Mesenchymal stem cell (in vitro differentiated cells and primary cell): ENCODE results near the gene RPH3AL.
"Not testable (repeated sequence)": the region's sequence is repeated elsewhere in the genome, so short reads cannot be mapped to it uniquely, and the experiment has no call there.

Experiments
- DNase-seq: peaks from one replicate; pipeline ENCODE4 v3.0.0-alpha.2; 2013
- H2AFZ ChIP-seq: one replicate; pipeline ENCODE4 v1.6.1; 2013; ENCODE audit warnings: low read depth, mild to moderate bottlenecking, control low read depth, inconsistent platforms, low read length, moderate library complexity
- H2AK5ac ChIP-seq: 2 replicates; pipeline ENCODE4 v1.6.1; 2013; ENCODE audit warnings: low read length, moderate library complexity, mild to moderate bottlenecking, inconsistent platforms; ENCODE audit not compliant: severe bottlenecking
- H2BK120ac ChIP-seq: one replicate; pipeline ENCODE4 v1.6.1; 2013; ENCODE audit warnings: low read depth, mild to moderate bottlenecking, inconsistent platforms, low read length, moderate library complexity
- H2BK12ac ChIP-seq, 2 experiments: one replicate each; pipeline ENCODE4 v1.6.1; 2013; ENCODE audit warnings: inconsistent platforms in 2 of 2, low read length in 2 of 2, mild to moderate bottlenecking in 2 of 2, moderate library complexity in 2 of 2, control low read depth in 1 of 2
- H2BK15ac ChIP-seq: one replicate; pipeline ENCODE4 v1.6.1; 2013; ENCODE audit warnings: mild to moderate bottlenecking, low read depth, inconsistent platforms; ENCODE audit not compliant: poor library complexity, severe bottlenecking
- H2BK5ac ChIP-seq: 2 replicates; pipeline ENCODE4 v1.6.1; 2013; ENCODE audit warnings: low read depth, mild to moderate bottlenecking, low read length, control low read depth, inconsistent platforms; ENCODE audit not compliant: poor library complexity, severe bottlenecking
- H3K14ac ChIP-seq, 2 experiments: one replicate each; pipeline ENCODE4 v1.6.1; 2013; ENCODE audit warnings: inconsistent platforms in 2 of 2, low read length in 2 of 2, control low read depth in 1 of 2, mild to moderate bottlenecking in 1 of 2, moderate library complexity in 1 of 2
- H3K18ac ChIP-seq, 2 experiments: one replicate each; pipeline ENCODE4 v1.6.1; 2013; ENCODE audit warnings: inconsistent platforms in 2 of 2, low read length in 2 of 2, control low read depth in 1 of 2, low read depth in 1 of 2, mild to moderate bottlenecking in 1 of 2
- H3K23ac ChIP-seq, 2 experiments: one replicate each; pipeline ENCODE4 v1.6.1; 2013; ENCODE audit warnings: inconsistent platforms in 2 of 2, low read length in 2 of 2, mild to moderate bottlenecking in 2 of 2, moderate library complexity in 2 of 2, control low read depth in 1 of 2
- H3K27ac ChIP-seq: 2 replicates; pipeline ENCODE4 v1.5.1; 2013; ENCODE audit warnings: mild to moderate bottlenecking, moderate library complexity, low read length, control low read depth, inconsistent platforms; ENCODE audit not compliant: poor library complexity, severe bottlenecking
- H3K27me3 ChIP-seq, 2 experiments: 2 replicates each; pipeline versions ENCODE4 v1.6.1 to v1.7.0; 2013; ENCODE audit warnings: low read length in 2 of 2, mild to moderate bottlenecking in 2 of 2, moderate library complexity in 2 of 2, control low read depth in 1 of 2, inconsistent platforms in 1 of 2; ENCODE audit not compliant: control insufficient read depth in 1 of 2, insufficient read depth in 1 of 2
- H3K36me3 ChIP-seq, 2 experiments: 2 replicates each; pipeline versions ENCODE4 v1.6.1 to v1.7.0; 2013; ENCODE audit warnings: low read length in 2 of 2, control low read depth in 1 of 2, inconsistent platforms in 1 of 2, low read depth in 1 of 2, mild to moderate bottlenecking in 1 of 2; ENCODE audit not compliant: insufficient read depth in 2 of 2, control insufficient read depth in 1 of 2
- H3K4ac ChIP-seq, 2 experiments: one replicate each; pipeline ENCODE4 v1.6.1; 2013; ENCODE audit warnings: inconsistent platforms in 2 of 2, low read length in 2 of 2, mild to moderate bottlenecking in 2 of 2, moderate library complexity in 2 of 2, control low read depth in 1 of 2, low read depth in 1 of 2
- H3K4me1 ChIP-seq: 2 replicates; pipeline ENCODE4 v1.6.1; 2013; ENCODE audit warnings: low read depth, low read length, control low read depth; ENCODE audit not compliant: control insufficient read depth, insufficient read depth
- H3K4me2 ChIP-seq: 2 replicates; pipeline ENCODE4 v1.6.1; 2013; ENCODE audit warnings: low read length, mild to moderate bottlenecking, inconsistent platforms; ENCODE audit not compliant: poor library complexity, severe bottlenecking
- H3K4me3 ChIP-seq, 2 experiments: 2 replicates each; pipeline versions ENCODE4 v1.5.1 to v1.7.0; 2013; ENCODE audit warnings: low read length in 2 of 2, mild to moderate bottlenecking in 2 of 2, control low read depth in 1 of 2, low read depth in 1 of 2; ENCODE audit not compliant: insufficient read depth in 1 of 2
- H3K79me1 ChIP-seq: replicated peaks from 2 replicates; pipeline ENCODE4 v1.6.1; 2013; ENCODE audit warnings: mild to moderate bottlenecking, control low read depth, low read length, inconsistent platforms; ENCODE audit not compliant: poor library complexity, severe bottlenecking
- H3K9ac ChIP-seq: 2 replicates; pipeline ENCODE4 v1.7.0; 2013; ENCODE audit warnings: mild to moderate bottlenecking, low read length, moderate library complexity
- H3K9me3 ChIP-seq: 2 replicates; pipeline ENCODE4 v1.7.0; 2013; ENCODE audit warnings: mild to moderate bottlenecking, low read length; ENCODE audit not compliant: control insufficient read depth
- H4K8ac ChIP-seq: one replicate; pipeline ENCODE4 v1.6.1; 2013; ENCODE audit warnings: inconsistent platforms, mild to moderate bottlenecking, low read length, moderate library complexity
- H4K91ac ChIP-seq: one replicate; pipeline ENCODE4 v1.6.1; 2013; ENCODE audit warnings: mild to moderate bottlenecking, low read length, inconsistent platforms
- WGBS: methylation state at CpG from one replicate; pipeline ENCODE4 v1.1.7; 2013; ENCODE audit warnings: mixed read lengths; 5-methylcytosine and 5-hydroxymethylcytosine counted together

Gene RPH3AL

GRCh38 chr17:373613-374230 is 21.1 kb upstream of the RPH3AL start:
- no peak overlapping the region for H4K8ac ChIP-seq
- H3K36me3 ChIP-seq = no peaks in the 10 kb centered on the region
- H2BK12ac ChIP-seq = no peak overlapping the region
- no peak overlapping the region for H2BK120ac ChIP-seq
- H3K27me3 ChIP-seq = peaks cover 0 to 11% of the 10 kb centered on the region in 2 experiments
- H2BK15ac ChIP-seq = no peak overlapping the region
- no peaks in the 10 kb centered on the region for H3K9me3 ChIP-seq
- H3K4ac ChIP-seq = no peak overlapping the region
- H2AK5ac ChIP-seq = no peak overlapping the region
- no peak overlapping the region for H2BK5ac ChIP-seq
- no peak overlapping the region for H3K18ac ChIP-seq
- H3K14ac ChIP-seq = no peak overlapping the region
- H3K4me2 ChIP-seq = no peak overlapping the region
- H2AFZ ChIP-seq = no peak overlapping the region
- H3K23ac ChIP-seq = no peak overlapping the region
- WGBS = 72% methylated on average over 7 of the region's 7 CpGs
- no peak overlapping the region for H3K4me3 ChIP-seq
- DNase-seq = no peak
- H4K91ac ChIP-seq = no peak overlapping the region
- H3K27ac ChIP-seq = no peak overlapping the region
- no peaks in the 10 kb centered on the region for H3K79me1 ChIP-seq
- no peak overlapping the region for H3K9ac ChIP-seq
- H3K4me1 ChIP-seq = peaks cover 6% of the 10 kb centered on the region

DNA sequence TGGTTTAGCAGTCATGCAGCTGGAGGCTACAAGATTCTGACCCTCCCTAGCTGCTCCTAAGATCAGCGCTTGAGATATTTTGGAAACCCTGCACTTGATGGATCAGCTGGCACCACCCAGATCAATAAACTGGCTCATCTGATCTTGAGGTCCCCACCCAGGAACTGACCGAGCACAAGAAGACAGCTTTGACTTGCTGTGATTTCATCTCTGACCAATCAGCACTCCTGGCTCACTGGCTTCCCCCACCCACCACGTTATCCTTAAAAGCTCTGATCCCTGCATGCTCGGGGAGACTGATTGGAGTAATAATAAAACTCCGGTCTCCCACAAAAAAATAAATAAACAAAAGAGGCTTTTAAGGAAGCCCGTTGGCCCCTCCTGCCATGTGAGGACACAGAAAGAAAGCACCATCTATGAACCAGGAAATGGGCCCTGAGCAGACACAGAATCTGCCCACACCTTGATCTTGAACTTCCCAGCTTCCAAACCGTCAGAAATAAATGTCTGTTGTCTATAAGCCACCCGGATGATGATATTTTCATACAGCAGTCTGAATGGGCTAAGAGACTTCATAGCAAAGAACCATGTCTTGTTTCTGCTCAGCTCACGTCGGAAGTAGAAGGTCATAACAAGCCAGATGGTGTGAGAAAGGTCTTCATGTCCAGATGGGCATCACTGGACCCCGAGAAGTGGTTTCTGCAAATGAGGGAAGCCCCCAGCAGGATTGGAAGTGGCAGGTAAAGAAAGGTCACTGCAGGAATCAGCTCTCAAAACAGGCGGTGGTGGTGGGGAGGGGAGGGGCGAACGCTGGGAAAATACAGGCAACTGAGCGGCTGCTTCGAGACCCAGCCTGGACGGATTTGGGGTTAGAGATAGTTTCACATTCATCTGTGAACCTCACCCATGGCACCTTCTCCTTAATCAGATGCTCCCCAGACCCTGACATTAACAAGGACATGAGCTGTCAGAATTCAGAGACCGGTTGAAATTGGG is 19.8 kb upstream of the RPH3AL start:
- Histone ChIP-seq H2AK5ac (no peak overlapping the region), H2BK5ac (no peak overlapping the region), H3K27me3 (peaks cover 0 to 3% of the 10 kb centered on the region in 2 experiments), H3K4me2 (no peak overlapping the region), H2BK120ac (no peak overlapping the region), H4K8ac (no peak overlapping the region), H3K4me3 (no peak overlapping the region), H2BK15ac (no peak overlapping the region), H3K18ac (no peak overlapping the region), H2BK12ac (no peak overlapping the region), H3K14ac (no peak overlapping the region), H3K9ac (no peak overlapping the region), H2AFZ (no peak overlapping the region), H3K4me1 (peaks cover 6% of the 10 kb centered on the region), H3K23ac (no peak overlapping the region), H4K91ac (no peak overlapping the region), H3K9me3 (peaks cover 9% of the 10 kb centered on the region), H3K36me3 (peaks cover 0 to 2% of the 10 kb centered on the region in 2 experiments), H3K27ac (no peak overlapping the region), H3K4ac (no peak overlapping the region), H3K79me1 (no peaks in the 10 kb centered on the region)
- 76% methylated on average over 16 of the region's 18 CpGs for WGBS
- DNase-seq = peak; percentile 40

GRCh38 chr17:371583-371982 is 19.0 kb upstream of the RPH3AL start:
- Histone ChIP-seq H3K79me1 (no peaks in the 10 kb centered on the region), H3K23ac (no peak overlapping the region), H3K4ac (no peak overlapping the region), H3K9me3 (peaks cover 9% of the 10 kb centered on the region), H3K4me2 (no peak overlapping the region), H2BK5ac (no peak overlapping the region), H3K4me1 (peaks cover 7% of the 10 kb centered on the region), H3K36me3 (peaks cover 0 to 2% of the 10 kb centered on the region in 2 experiments), H3K27me3 (peaks cover 0 to 2% of the 10 kb centered on the region in 2 experiments), H2AFZ (no peak overlapping the region), H2AK5ac (no peak overlapping the region), H3K27ac (no peak overlapping the region), H3K9ac (no peak overlapping the region), H2BK120ac (no peak overlapping the region), H3K4me3 (no peak overlapping the region), H4K8ac (no peak overlapping the region), H2BK12ac (no peak overlapping the region), H3K18ac (no peak overlapping the region), H4K91ac (peak overlapping the region; percentile 46), H3K14ac (no peak overlapping the region), H2BK15ac (no peak overlapping the region)
- DNase-seq = no peak
- WGBS = 93% methylated on average over 13 of the region's 13 CpGs

DNA sequence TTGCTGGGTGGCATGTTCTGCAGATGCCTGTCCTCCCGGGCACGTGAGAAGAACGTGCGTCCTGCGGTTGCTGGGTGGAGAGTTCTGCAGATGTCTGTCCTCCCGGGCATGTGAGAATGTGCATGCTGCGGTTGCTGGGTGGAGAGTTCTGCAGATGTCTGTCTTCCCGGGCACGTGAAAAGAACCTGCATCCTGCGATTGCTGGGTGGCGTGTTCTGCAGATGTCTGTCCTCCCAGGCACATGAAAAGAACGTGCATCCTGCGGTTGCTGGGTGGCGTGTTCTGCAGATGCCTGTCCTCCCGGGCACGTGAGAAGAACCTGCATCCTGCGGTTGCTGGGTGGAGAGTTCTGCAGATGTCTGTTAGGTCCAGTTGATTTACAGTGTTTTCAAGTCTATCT is 15.0 kb upstream of the RPH3AL start:
- H3K4me2 ChIP-seq, H2BK5ac ChIP-seq, H3K9ac ChIP-seq, H3K4me1 ChIP-seq, H2BK12ac ChIP-seq, H3K18ac ChIP-seq, H3K36me3 ChIP-seq, H4K8ac ChIP-seq, H3K9me3 ChIP-seq, H3K14ac ChIP-seq, H2AK5ac ChIP-seq, H3K4ac ChIP-seq, DNase-seq, H4K91ac ChIP-seq, H3K79me1 ChIP-seq, H3K4me3 ChIP-seq, H2AFZ ChIP-seq, H2BK120ac ChIP-seq, H3K23ac ChIP-seq, H2BK15ac ChIP-seq, H3K27me3 ChIP-seq, H3K27ac ChIP-seq: not testable (repeated sequence)
- 93% methylated on average over 17 of the region's 17 CpGs for WGBS
